T-helper 1 cell (primary cell): Measurements from ENCODE around the gene COX7C.
A peak's percentile ranks its signal among the peaks of the same experiment; 100 is the strongest.

Experiments used
- DNase-seq, 5 donors: peaks; one replicate each; pipeline ENCODE4 v3.0.0-alpha.2; 2012 to 2020

COX7C gene

DNA sequence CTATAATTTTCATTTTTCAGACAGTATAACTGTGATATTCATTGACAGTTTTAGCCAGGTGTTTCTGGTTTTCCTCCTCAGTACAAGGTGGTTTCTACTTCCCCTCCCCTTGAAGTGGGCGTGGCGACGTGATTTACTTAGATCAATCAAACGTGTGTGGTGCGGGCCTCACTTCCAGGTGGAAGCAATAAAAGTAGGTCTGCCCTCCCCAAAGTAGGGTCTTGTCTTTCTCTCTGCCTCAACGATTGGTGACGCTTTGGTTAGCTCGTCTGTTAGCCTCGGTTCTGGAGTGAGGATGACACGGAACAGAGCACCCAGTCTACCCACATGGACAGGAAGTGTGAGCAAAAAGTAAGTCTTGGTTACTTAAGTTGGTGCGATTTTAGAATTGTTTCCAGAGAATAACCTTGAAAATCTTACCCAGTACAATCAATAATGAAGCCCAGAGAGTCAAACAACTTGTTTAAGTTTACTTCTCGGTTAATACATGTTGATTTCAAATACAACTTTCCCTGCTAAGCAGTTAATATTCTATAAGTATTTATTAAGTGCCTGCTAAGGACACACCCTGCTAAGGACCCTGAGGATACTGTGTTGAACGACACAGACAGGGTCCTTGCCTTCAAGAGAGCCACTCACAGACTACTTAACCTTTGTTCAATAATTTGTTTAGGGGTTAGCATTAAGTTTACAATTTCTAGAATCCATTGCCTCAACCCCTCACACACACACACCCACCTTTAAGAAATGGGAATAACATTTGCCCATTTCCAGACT is 48.4 kb downstream of the COX7C start:
- peak in 1 of 5 donors; percentile 5 for DNase-seq

DNA sequence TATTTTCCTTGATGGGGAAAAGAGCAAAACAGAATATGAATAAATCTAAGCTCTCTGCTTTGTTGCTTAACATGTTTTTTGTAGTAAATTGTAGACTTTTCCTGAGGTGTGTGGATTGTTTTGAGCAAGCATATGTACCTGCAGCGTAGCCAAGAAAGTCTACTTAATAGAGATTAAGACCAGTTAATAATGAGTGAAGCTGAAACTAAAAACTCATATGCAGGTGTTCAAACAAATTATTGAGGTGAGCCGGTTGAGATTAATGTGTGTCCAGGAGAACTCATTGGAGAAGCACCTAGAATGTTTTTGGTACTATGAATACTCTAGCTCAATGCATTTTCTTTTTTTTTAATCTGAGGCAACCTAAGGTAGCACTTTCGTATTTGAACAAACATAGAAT is 49.2 kb downstream of the COX7C start:
- DNase-seq, result no peak
